OCI-LY3 (cell line): ENCODE results near the gene AKR7A3.

ENCODE experiments used
- CTCF ChIP-seq: fragments of 200-600, 300-600 bp; sonication (generic); IDR thresholded peaks from 2 replicates; pipeline ENCODE4 v1.5.1; 2014; ENCODE audit warnings: antibody characterized with exemption, low read length, low read depth
- EZH2phosphoT487 ChIP-seq: fragments of 200-600 bp; shearing (Covaris generic); IDR thresholded peaks from 2 replicates; pipeline ENCODE4 v1.6.1; 2018; ENCODE audit warnings: antibody characterized with exemption, mixed run types, low read depth

GRCh38 chr1:19330449-19331135 is 42.0 kb upstream of the AKR7A3 start:
- TF ChIP-seq CTCF: no peak
- TF ChIP-seq EZH2phosphoT487: no peak
